Heart left ventricle (tissue), 16 donors: ENCODE measurements around the gene CHRNG. TPM values are rescaled to one million over a fixed set of nuclear protein-coding genes. Genes with fewer than 3 reads are reported as not detected.

ENCODE experiments used
- ATAC-seq, 4 donors: fragments of 200-7000 bp; cut with Tn5 transposase; one replicate each; pipeline ENCODE4 v1.9.1; 2020 to 2022; ENCODE audit warnings: moderate library complexity in 4 of 4, mild to moderate bottlenecking in 3 of 4, moderate number of reproducible peaks in 1 of 4
- DNase-seq, 5 donors: peaks; one replicate each; pipeline ENCODE4 v3.0.0-alpha.2; 2020
- H3K27ac ChIP-seq, 12 donors: fragments of 200-600 bp; sonication (generic) in 4 of 12; one replicate each; pipeline versions ENCODE4 v1.5.0 to v1.8.0; 2016 to 2022; ENCODE audit warnings: mild to moderate bottlenecking in 2 of 12
- H3K27me3 ChIP-seq, 9 donors: fragments of 200-600 bp; sonication (generic) in 2 of 9; one replicate each; pipeline versions ENCODE4 v1.5.1 to v1.8.0; 2016 to 2022; ENCODE audit warnings: mild to moderate bottlenecking in 3 of 9
- H3K36me3 ChIP-seq, 9 donors: fragments of 200-600 bp; sonication (generic) in 2 of 9; one replicate each; pipeline versions ENCODE4 v1.5.0 to v1.8.0; 2018 to 2022; ENCODE audit warnings: mild to moderate bottlenecking in 2 of 9
- H3K4me1 ChIP-seq, 12 donors: fragments of 200-600 bp; sonication (generic) in 4 of 12; one replicate each; pipeline versions ENCODE4 v1.5.0 to v1.8.0; 2016 to 2022; ENCODE audit warnings: mild to moderate bottlenecking in 3 of 12
- H3K4me3 ChIP-seq, 12 donors: fragments of 200-600 bp; sonication (generic) in 4 of 12; one replicate each; pipeline versions ENCODE4 v1.5.0 to v1.8.0; 2017 to 2022; ENCODE audit warnings: mild to moderate bottlenecking in 9 of 12, moderate library complexity in 4 of 12
- H3K9me3 ChIP-seq, 12 donors: fragments of 200-600 bp; sonication (generic) in 4 of 12; one replicate each; pipeline versions ENCODE4 v1.5.0 to v1.8.0; 2016 to 2022; ENCODE audit warnings: mild to moderate bottlenecking in 1 of 12
- POLR2A ChIP-seq, 2 donors: fragments of 450-650 bp; IDR thresholded peaks; one replicate each; pipeline ENCODE4 v1.6.1; 2017; ENCODE audit warnings: antibody characterized with exemption in 2 of 2, mild to moderate bottlenecking in 2 of 2, moderate library complexity in 2 of 2
- WGBS, 4 donors: extraction: QIAGEN DNeasy Blood & Tissue Kit in 2 of 4; methylation state at CpG; one replicate each; pipeline versions ENCODE4 v1.1.5 to v1.1.7; 2013 to 2018; 5-methylcytosine and 5-hydroxymethylcytosine counted together
- intact Hi-C, 10 donors: fragments of 100-400 bp; cut with DNase I; formaldehyde crosslinking; loops; one replicate each; pipeline versions ENCODE4 v1.11.1 to v1.14.2; 2022
- polyA plus RNA-seq, 2 donors: library from polyadenylated mRNA; stranded (reverse); fragments of 200-250 nt; gene quantifications; one replicate each; pipeline ENCODE4 v1.2.3, GENCODE V29; 2013
- total RNA-seq, 9 donors: library from RNA; depleted of rRNA in 2 of 9; stranded (reverse); fragments of >200 nt in 2 of 9; fragmentation: NEBNext Ultra II Directional in 3 of 9; extraction: Animal tissue kit (Norgen Biotek cat#: 25700) in 3 of 9; gene quantifications; one replicate each; pipeline versions ENCODE4 v1.1.0 to v1.2.4, GENCODE V29; 2016 to 2023
- TF ChIP-seq, protein P1 (sequence below), 12 donors: fragments of 200-600 bp; sonication (generic) in 4 of 12; IDR thresholded peaks; one replicate each; pipeline versions ENCODE4 v1.5.0 to v1.8.0; 2018 to 2022; ENCODE audit warnings: antibody characterized with exemption in 12 of 12, mild to moderate bottlenecking in 5 of 12
- donor health status: ischemic (EF 13 %, LVEDD 7.1; RV severe dilation, severe dysfunction).
- donor health status: healthy with polysubstance abuse.
- donor health status: DM: no; HTN: yes; CAD: no.
- donor health status: DM: no; HTN: no; CAD: no.
- donor health status: ischemic (EF 25% LVEDD 6.9; RV normal size, moderate dysfunction).
- donor health status: ischemic (EF 25% LVEDD 5.7; RV mildly dilated, moderate dysfunction).
- donor health status: healthy.
- donor health status: DM: yes; HTN: yes; CAD: no.
- donor health status: ischemic (EF 35%, LVEDD 5.7; RV mildly dilated, moderate dysfunction).
- donor health status: nonischemic (EF 11% LVEDD 7.7; RV severe dilation, severe dysfunction).
- donor health status: DM: yes; HTN: yes; CAD: no.
- donor health status: PGD.
- donor health status: ischemic (EF 29% LVEDD 5.4; RV normal size, mild dysfunction).
- donor health status: nonischemic (EF 23%, LVEDD 6.1; RV moderate dilation, normal function).

CHRNG gene
- total and polyA plus RNA-seq, 11 donors = not detected

DNA sequence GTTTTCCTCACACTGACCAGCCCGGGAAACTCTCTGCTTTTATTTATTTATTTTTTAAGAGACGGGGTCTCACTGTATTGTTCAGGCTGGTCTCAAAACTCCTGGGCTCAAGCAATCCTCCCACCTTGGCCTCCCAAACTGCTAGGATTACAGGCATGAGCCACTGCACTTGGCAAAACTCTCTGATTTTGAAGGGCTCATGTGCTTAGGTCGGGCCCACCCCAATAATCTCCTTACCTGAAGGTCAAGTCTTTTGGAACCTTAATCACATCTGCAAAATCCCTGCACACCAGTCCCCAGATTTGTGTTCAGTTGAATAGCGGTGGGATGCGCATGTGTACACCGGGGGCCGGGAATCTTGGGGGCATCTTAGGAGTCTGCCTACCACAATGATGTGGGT, 44.2 kb upstream of the CHRNG start:
- DNase-seq = peak in 1 of 5 donors; percentile 5
- H3K27me3 ChIP-seq = peaks cover 0 to 4% (median 0%) of the 10 kb centered on the region in 9 donors
- H3K4me3 ChIP-seq = no peak overlapping the region
- H3K4me1 ChIP-seq = no peaks in the 10 kb centered on the region
- no peak overlapping the region for H3K27ac ChIP-seq
- intact Hi-C loops = no loop called here
- 90 to 93% (median 90%) methylated on average over 7 of the region's 7 CpGs for WGBS, 4 donors
- TF ChIP-seq POLR2A (IDR thresholded peaks at IDR 0.05) = no peak
- TF ChIP-seq, protein P1, sequence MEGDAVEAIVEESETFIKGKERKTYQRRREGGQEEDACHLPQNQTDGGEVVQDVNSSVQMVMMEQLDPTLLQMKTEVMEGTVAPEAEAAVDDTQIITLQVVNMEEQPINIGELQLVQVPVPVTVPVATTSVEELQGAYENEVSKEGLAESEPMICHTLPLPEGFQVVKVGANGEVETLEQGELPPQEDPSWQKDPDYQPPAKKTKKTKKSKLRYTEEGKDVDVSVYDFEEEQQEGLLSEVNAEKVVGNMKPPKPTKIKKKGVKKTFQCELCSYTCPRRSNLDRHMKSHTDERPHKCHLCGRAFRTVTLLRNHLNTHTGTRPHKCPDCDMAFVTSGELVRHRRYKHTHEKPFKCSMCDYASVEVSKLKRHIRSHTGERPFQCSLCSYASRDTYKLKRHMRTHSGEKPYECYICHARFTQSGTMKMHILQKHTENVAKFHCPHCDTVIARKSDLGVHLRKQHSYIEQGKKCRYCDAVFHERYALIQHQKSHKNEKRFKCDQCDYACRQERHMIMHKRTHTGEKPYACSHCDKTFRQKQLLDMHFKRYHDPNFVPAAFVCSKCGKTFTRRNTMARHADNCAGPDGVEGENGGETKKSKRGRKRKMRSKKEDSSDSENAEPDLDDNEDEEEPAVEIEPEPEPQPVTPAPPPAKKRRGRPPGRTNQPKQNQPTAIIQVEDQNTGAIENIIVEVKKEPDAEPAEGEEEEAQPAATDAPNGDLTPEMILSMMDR (IDR thresholded peaks at IDR 0.05) = no peak
- H3K36me3 ChIP-seq = no peaks in the 10 kb centered on the region
- H3K9me3 ChIP-seq = no peaks in the 10 kb centered on the region
- ATAC-seq = no peak

DNA sequence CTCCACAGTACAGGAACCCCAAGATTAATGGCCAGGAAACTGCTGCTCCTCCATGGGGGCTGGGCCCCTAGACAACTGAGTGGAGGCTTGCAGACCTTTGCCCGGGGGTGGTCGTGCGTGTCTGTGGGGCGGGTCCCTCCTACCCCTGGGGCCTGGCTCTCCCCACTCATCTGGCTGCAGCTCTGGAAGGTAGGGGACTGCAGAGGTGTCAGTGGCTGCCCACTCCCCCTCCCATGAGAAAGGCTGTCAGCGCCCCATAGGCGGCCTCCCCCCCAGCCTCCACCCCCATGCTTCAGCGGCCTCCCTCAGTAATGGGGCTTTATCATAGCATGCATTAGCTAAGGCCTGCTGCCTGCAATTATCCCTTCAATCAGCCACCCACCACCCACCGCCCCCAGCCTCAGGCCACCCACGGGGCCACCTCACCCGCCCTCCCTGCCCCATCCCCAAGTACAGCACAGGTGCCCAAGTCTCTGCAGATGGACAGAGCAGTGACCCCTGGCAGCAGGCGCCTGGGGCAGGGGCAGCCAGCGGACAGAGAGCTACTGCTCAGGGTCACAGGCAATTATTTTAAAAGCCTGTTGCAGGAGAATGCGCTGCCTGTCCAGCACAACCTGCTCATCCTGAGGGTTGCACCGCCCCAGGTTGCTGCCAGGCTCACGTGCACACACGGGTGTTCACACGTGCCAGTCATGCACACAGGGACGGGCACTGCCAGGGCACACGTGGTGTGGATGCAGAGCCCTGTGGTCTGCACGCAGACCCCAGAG, 42.8 kb upstream of the CHRNG start:
- DNase-seq = peak in 1 of 5 donors; percentile 47
- H3K36me3 ChIP-seq = no peaks in the 10 kb centered on the region
- intact Hi-C loops = no loop called here
- H3K27ac ChIP-seq = no peak overlapping the region
- H3K4me1 ChIP-seq = peaks cover 0 to 4% (median 0%) of the 10 kb centered on the region in 12 donors
- no peak for ATAC-seq
- TF ChIP-seq POLR2A (IDR thresholded peaks at IDR 0.05) = no peak
- TF ChIP-seq, protein P1 (IDR thresholded peaks at IDR 0.05) = no peak
- 80 to 85% (median 81%) methylated on average over 4 to 20 of the region's 20 CpGs for whole genome bisulfite sequencing, 4 donors
- no peak overlapping the region for H3K4me3 ChIP-seq
- H3K9me3 ChIP-seq = no peaks in the 10 kb centered on the region
- peaks cover 0 to 3% (median 0%) of the 10 kb centered on the region in 9 donors for H3K27me3 ChIP-seq

DNA sequence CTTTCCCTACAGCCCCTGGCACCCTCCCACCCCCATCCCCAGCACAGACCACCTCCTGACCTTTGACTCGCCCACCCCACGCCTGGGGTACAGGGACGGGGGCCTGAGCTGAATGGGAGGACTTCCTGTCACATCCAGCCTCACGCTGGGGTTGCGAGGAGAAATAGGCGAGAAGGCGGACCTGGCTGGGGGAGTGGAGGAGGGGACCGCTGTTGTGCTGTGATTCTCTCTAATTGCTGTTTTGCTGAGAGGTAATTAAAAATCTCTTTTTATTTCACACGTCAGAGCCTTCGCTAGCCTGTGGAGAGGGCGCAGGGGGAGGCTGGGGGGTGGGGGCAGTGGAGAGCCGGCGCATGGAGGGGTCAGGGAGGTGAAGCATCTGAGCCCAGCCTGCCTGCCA, 42.1 kb upstream of the CHRNG start:
- intact Hi-C loops = no loop called here
- no peak for ATAC-seq
- Histone ChIP-seq H3K4me1 (peaks cover 0 to 5% (median 0%) of the 10 kb centered on the region in 12 donors), H3K27me3 (peaks cover 0 to 5% (median 0%) of the 10 kb centered on the region in 9 donors), H3K27ac (no peak overlapping the region), H3K4me3 (no peak overlapping the region), H3K9me3 (no peaks in the 10 kb centered on the region), H3K36me3 (no peaks in the 10 kb centered on the region)
- TF ChIP-seq POLR2A (IDR thresholded peaks at IDR 0.05) = no peak
- TF ChIP-seq, protein P1 (IDR thresholded peaks at IDR 0.05) = no peak
- DNase-seq = no peak
- WGBS, 4 donors = 69 to 85% (median 79%) methylated on average over 11 to 13 of the region's 13 CpGs

DNA sequence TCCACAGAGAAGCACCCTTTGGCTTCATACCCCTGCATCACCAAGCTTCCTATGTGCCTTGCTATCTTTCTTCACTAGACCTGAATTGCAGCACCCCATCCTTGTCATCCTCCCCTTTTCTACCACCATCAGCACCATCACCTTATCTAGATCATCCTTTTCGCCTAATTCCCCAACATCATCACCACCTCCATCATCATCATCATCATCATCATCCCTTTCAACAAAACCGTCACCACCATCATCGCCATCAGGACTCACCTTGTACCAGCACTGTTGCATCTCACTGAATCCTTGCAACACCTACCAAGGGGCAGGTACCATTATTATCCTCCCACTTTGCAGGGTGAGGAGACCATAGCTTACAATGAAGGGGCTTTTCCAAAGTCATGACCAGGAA, 41.0 kb upstream of the CHRNG start:
- ATAC-seq (no peak), DNase-seq (no peak)
- Histone ChIP-seq H3K36me3 (no peaks in the 10 kb centered on the region), H3K27me3 (peaks cover 0 to 15% (median 0%) of the 10 kb centered on the region in 9 donors), H3K27ac (no peak overlapping the region), H3K4me1 (peaks cover 0 to 15% (median 4%) of the 10 kb centered on the region in 12 donors), H3K9me3 (no peaks in the 10 kb centered on the region), H3K4me3 (no peak overlapping the region)
- 93 to 97% (median 95%) methylated on average over 3 of the region's 3 CpGs for WGBS, 4 donors
- no peak for TF ChIP-seq POLR2A (IDR thresholded peaks at IDR 0.05)
- TF ChIP-seq, protein P1 (IDR thresholded peaks at IDR 0.05) = no peak
- intact Hi-C loops = no loop called here
